HG02938 (cell line): ENCODE results near the gene BAIAP3.

Source experiments
- ATAC-seq: cut with Tn5 transposase; IDR thresholded peaks from one replicate; pipeline ENCODE4 v1.9.1; 2021; ENCODE audit warnings: mild to moderate bottlenecking, moderate library complexity; ENCODE audit not compliant: unreplicated experiment

The BAIAP3 gene

DNA sequence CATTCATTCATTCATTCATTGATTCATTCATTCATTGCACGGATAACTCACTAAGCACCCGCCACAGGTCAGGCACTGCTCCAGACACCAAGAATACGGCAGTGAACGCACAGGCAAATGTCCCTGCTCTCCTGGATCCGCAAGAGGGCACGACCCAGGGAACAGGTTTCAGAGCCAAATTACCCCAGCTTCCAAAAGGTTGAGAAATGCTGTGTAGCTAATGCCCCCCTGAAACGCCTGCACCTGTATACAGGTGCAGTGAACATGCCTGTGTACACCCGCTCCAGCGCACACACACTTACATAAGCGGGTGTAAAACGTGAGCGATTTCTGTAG is 33.6 kb upstream of the BAIAP3 start:
- ATAC-seq: no peak

- ATAC-seq: no peak
Observed at GRCh38 chr16:1300664-1301476, 32.6 kb upstream of the BAIAP3 start.

DNA sequence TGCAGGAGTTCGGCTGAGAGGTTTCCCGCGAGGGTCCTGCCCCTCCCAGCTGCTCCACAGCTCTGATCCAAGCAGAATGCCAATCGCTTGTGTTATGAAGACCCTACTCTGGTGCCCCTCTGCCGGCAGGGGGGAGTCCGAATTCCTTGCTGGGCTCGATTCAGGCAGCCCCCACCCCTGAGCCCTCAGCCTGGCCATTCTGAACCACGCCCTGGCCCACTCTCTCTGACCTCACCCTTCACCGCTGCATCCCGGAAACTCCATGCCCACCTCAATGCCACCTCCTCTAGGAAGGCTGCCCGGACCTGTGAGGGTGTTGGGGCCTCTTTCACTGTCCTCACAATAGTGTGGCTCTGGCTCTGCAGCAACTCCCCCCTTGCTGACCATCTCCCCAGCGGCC is 31.9 kb upstream of the BAIAP3 start:
- ATAC-seq: no peak

- no peak for ATAC-seq
Observed at GRCh38 chr16:1305823-1306222, 27.6 kb upstream of the BAIAP3 start.

- ATAC-seq: no peak
Observed at GRCh38 chr16:1306334-1306733, 27.1 kb upstream of the BAIAP3 start.

DNA sequence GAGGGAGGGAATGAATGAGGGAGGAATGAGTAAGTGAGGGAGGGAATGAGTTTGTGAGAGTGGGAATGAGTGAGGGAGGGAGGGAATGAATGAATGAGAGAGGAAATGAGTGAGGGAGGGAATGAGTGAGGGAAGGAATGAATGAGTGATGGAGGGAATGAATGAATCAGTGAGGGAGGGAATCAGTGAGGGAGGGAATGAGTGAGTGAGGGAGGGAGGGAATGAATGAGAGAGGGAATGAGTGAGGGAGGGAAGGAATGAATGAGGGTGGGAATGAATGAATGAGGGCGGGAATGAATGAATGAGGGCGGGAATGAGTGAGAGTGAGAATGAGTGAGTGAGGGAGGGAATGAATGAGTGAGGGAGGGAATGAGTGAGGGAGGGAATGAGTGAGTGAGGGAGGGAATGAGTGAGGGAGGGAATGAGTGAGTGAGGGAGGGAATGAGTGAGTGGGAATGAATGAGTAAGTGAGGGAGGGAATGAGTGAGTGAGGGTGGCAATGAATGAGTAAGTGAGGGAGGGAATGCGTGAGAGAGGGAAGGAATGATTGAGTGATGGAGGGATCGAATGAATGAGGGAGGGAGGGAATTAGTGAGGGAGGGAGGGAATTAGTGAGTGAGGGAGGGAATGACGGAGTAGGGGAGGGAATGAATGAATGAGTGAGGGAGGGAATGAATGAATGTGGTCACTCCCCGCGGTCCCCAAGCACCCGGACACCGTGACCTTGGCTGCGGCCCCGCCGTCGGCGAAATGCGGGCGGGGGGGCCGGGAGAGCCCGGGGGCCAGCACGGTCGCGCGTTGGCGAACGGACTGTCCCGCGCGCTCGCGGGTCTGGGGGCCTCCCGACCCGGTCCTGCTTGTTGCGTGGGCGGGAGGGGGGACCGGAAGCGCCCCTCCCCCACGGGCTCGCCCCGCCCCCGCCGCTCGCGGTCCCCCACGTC is 25.1 kb upstream of the BAIAP3 start:
- peak; percentile 22 for ATAC-seq

GRCh38 chr16:1308977-1309885 is 24.2 kb upstream of the BAIAP3 start, which contains the start of gene UBE2I:
UBE2I (plus strand) TSS chr16:1309636; CDS start chr16:1314031, 4,395 bp downstream.
- peak; percentile 52 for ATAC-seq

DNA sequence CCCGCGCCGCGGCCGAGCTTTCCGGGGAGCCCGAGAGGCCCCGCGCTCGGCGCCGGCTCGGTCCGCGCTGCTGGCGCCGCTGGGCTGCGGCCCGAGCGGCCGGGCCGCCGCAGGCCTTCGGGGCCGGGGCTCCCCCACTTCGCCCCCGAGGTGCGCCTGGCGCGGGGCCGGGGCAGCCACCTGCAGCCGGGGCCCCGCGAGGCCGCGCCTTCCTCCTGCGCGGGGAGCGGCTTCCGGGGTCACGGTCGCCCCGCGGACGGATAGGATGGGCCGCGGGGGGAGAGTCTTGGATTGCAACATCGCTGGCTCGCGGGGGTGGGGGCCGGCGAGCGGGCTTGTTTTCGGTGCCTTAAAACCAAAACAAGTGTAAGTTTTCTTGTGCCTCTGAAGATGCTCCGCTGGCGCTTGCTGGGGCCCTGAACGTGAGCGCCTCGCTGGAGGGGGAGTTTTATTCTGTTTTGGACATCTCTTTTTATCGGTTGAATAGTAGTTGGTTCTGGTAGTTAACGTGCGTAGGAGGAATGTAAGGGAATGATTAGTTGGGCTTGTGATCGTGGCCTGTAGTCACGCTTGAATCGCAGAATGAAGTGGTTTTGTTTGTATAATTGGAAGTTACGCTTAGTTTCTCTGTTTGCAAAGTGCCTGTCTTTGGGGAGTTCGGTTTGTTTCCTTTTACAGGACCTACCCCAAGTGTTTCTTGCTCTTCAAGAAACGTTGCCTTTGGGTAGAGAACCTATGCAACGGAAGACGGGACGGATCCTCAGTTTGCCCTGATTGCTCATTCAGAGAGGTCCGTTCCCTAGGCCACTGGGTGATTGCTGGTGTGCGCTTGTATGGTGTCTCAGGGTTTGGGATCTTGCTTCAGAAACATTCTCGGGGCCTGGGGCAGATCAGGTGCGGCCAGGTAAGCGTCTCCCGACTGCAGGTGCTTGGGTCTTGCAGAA is 23.3 kb upstream of the BAIAP3 start:
- peak; percentile 15 for ATAC-seq

DNA sequence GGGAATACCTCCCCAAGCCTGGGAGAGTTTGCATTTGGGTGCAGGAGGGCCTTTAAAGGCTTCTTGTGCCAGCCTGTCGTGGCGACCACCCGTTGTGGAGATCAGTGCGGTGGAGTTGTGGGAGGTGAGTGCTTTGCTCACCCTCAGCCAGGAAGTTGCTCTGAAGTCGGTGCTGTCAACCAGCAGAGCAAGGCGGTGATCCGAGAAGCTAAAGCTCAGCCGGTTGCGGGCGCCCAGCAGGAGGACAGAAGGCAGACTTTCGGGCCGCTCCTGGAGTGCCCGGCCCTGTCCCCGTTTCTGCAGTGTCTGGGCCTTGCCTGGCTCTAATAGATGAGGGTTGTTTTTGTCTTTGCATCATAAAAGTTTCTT is 22.6 kb upstream of the BAIAP3 start:
- ATAC-seq: no peak

DNA sequence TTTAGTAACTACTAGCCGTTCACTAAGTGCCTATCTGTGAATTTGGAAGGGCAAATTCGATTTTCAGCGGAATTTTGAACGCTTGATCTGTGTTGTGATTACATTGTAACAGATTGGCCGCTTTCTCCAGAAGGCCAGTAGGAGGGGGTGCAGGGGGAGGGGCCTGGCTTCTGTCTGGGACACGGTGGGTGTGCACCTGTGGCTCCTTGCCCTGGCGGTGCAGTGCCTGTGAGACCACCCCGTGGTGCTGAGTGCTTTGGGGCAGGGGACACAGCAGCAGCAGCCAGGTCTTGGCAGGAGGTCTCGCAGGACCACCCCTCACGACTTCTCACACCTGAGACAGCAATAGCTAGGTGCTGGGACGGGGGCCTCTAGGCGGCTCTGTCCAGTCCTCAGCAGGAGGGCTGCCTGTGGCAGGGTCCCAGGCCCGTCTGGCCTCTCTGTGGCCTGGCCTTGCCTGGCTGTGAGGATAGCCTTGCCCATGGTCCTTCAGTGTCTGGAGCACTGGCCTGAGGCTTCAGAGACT is 22.2 kb upstream of the BAIAP3 start:
- ATAC-seq: no peak

- no peak for ATAC-seq
Observed at GRCh38 chr16:1311738-1312466, 21.5 kb upstream of the BAIAP3 start.

DNA sequence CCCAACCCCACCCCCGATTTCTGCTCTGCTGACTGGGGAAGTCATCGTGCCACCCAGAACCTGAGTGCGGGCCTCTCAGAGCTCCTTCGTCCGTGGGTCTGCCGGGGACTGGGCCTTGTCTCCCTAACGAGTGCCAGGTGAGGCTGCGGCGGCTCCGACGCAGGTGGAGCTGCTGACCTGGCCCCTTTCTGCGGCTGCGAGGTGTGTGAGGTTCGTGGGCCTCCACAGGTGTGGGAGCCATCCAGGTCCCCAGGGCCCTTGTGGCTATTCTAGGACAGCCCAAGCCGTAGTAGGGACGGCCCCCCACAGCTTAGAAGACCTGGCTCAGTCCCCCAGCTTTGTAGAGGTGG is 21.0 kb upstream of the BAIAP3 start:
- no peak for ATAC-seq

DNA sequence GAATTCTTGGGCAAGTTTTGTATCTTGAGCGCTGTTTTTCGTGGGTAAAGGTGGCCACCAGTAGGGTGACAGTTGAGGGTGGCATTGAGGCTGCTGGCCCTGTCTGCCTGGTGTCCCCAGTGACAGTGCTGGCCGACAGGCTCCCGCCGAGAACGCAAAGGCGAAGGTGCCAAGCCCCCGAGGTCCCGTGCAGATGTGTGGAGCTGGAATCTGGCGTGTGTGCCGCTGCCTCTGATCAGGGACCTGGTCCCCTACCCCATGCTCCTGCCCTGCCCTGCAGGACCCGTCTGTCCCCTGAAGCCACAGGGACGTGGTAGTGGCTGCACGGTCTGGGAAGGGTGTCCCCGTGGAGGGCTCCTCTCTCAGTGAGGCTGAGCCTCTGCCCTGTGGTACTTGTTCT is 20.5 kb upstream of the BAIAP3 start:
- no peak for ATAC-seq

GRCh38 chr16:1313721-1314369 is 19.6 kb upstream of the BAIAP3 start:
- no peak for ATAC-seq

GRCh38 chr16:1314399-1315068 is 18.9 kb upstream of the BAIAP3 start:
- ATAC-seq: no peak

DNA sequence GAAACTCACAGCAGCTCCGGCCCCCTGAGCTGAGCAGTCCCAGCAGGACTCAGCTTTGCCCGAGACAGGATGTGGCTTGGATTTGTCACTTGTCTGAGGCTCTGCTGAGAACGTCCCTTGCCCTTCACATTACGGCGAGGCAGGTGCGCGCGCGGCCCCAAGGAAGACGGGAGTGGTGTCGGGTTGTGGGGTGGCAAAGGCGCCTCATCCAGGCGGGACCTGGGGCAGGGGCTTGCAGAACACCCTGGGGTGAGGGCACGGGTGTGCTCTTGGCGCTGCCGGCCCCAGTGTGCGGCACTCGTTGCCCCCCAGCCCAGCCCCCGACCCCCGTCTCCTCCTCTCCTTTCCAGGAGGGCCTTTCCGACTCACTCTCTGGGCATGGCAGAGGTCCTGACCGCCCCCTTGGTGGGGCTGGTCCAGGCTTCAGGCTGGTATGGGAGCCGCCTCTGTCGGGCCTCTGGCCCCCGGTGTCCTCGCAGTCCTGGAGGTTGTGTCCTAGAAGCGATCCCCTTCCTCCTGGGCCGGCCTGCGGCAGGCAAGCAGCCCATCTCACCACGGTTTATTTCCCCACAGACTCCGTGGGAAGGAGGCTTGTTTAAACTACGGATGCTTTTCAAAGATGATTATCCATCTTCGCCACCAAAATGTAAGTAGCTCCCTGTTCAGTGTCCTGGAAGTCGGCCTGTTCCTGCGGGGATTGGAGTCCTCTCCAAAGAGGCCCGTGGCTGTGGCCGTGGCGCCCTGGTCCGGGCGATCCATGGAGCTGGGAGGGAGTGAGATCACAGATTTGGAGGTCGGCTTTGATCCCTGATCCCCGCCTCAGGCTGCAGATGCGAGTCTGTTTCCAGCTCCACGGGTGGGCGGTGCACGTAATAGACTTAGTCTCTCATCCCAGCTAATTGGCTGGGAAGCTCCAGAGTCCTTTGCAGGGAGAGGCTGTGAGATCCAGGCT is 18.1 kb upstream of the BAIAP3 start:
- no peak for ATAC-seq

- no peak for ATAC-seq
Observed at GRCh38 chr16:1316033-1316405, 17.4 kb upstream of the BAIAP3 start.
